Keratinocyte (primary cell): ENCODE results near the gene HCRT. TPM values are rescaled to one million over a fixed set of nuclear protein-coding genes. Genes with fewer than 3 reads are reported as not detected.

ENCODE experiments used
- DNase-seq: peaks from one replicate; pipeline ENCODE4 v3.0.0-alpha.2; 2011; ENCODE audit warnings: low read depth, missing footprints, low spot score
- FAIRE-seq: peaks from 2 replicates; lab custom pipeline; 2011; peaks lifted over from hg19 to GRCh38; lab: Jason Lieb, UNC
- H2AFZ ChIP-seq: 2 replicates; pipeline ENCODE4 v1.6.0; 2012; ENCODE audit warnings: low read length, control low read depth, inconsistent platforms; ENCODE audit not compliant: control insufficient read depth
- H3K27ac ChIP-seq: 2 replicates; pipeline ENCODE4 v1.5.1; 2011; ENCODE audit warnings: low read length; ENCODE audit not compliant: control insufficient read depth, insufficient read depth
- H3K27me3 ChIP-seq: 3 replicates; pipeline ENCODE4 v1.6.0; 2011; ENCODE audit warnings: low read length; ENCODE audit not compliant: control insufficient read depth, insufficient read depth; ENCODE audit errors: extremely low read depth
- H3K36me3 ChIP-seq, 2 experiments: 2 replicates in 1 of 2; 3 replicates in 1 of 2; pipeline ENCODE4 v1.5.1; 2011; ENCODE audit warnings: low read length in 2 of 2, mild to moderate bottlenecking in 1 of 2; ENCODE audit not compliant: control insufficient read depth in 2 of 2, insufficient read depth in 2 of 2; ENCODE audit errors: extremely low read depth in 1 of 2
- H3K4me1 ChIP-seq: 3 replicates; pipeline ENCODE4 v1.5.1; 2011; ENCODE audit warnings: low read length; ENCODE audit not compliant: control insufficient read depth, insufficient read depth; ENCODE audit errors: extremely low read depth
- H3K4me2 ChIP-seq: 3 replicates; pipeline ENCODE4 v1.6.0; 2011; ENCODE audit warnings: low read depth, low read length; ENCODE audit not compliant: control insufficient read depth, insufficient read depth; ENCODE audit errors: extremely low read depth
- H3K4me3 ChIP-seq, 3 experiments: fragments of 200-600 bp in 1 of 3; sonication (generic) in 1 of 3; 2 replicates in 2 of 3; 3 replicates in 1 of 3; pipeline ENCODE4 v1.5.1; 2011 to 2016; ENCODE audit warnings: low read length in 3 of 3, mild to moderate bottlenecking in 3 of 3, control low read depth in 2 of 3, inconsistent platforms in 1 of 3, low read depth in 1 of 3, mixed read lengths in 1 of 3, mixed run types in 1 of 3, moderate library complexity in 1 of 3; ENCODE audit not compliant: control insufficient read depth in 2 of 3, insufficient read depth in 2 of 3; ENCODE audit errors: extremely low read depth in 1 of 3
- H3K79me2 ChIP-seq: 2 replicates; pipeline ENCODE4 v1.6.0; 2012; ENCODE audit warnings: low read length; ENCODE audit not compliant: control insufficient read depth, insufficient read depth
- H3K9ac ChIP-seq: 3 replicates; pipeline ENCODE4 v1.6.0; 2011; ENCODE audit warnings: low read length; ENCODE audit not compliant: control insufficient read depth, insufficient read depth; ENCODE audit errors: extremely low read depth
- H3K9me1 ChIP-seq: 3 replicates; pipeline ENCODE4 v1.6.0; 2011; ENCODE audit warnings: low read length; ENCODE audit not compliant: control insufficient read depth, insufficient read depth; ENCODE audit errors: extremely low read depth
- H3K9me3 ChIP-seq: 2 replicates; pipeline ENCODE4 v1.5.1; 2012; ENCODE audit warnings: low read depth, low read length; ENCODE audit not compliant: control insufficient read depth
- H4K20me1 ChIP-seq: 3 replicates; pipeline ENCODE4 v1.6.0; 2011; ENCODE audit warnings: low read length; ENCODE audit not compliant: control insufficient read depth, insufficient read depth; ENCODE audit errors: extremely low read depth
- CTCF ChIP-seq, 3 experiments: IDR thresholded peaks in 1 of 3; conservative IDR thresholded peaks in 1 of 3; optimal IDR thresholded peaks in 1 of 3; 2 replicates in 2 of 3; 3 replicates in 1 of 3; pipeline versions ENCODE3 to v1.5.1; 2011; ENCODE audit warnings: low read length in 3 of 3, mild to moderate bottlenecking in 3 of 3, moderate library complexity in 2 of 3, control low read depth in 1 of 3, inconsistent platforms in 1 of 3; ENCODE audit not compliant: insufficient read depth in 2 of 3; ENCODE audit errors: extremely low read depth in 1 of 3
- EZH2 ChIP-seq: IDR thresholded peaks from one replicate; pipeline ENCODE4 v1.6.1; 2012; ENCODE audit warnings: inconsistent platforms, mild to moderate bottlenecking, low read length, moderate library complexity
- dilution Hi-C: fragments of 300-500 bp; cut with MboI; formaldehyde crosslinking; loops from one replicate; pipeline ENCODE4 v1.7.0; 2020; ENCODE audit warnings: low sequenced_read_pairs; ENCODE audit not compliant: extremely low pct_ligation_motif_present
- polyA minus RNA-seq, 3 experiments: library from RNA; depleted of rRNA, polyadenylated mRNA; stranded (reverse); fragments of >200 nt; gene quantifications; 1 replicate in 1 of 3; 2 replicates in 1 of 3; 3 replicates in 1 of 3; pipeline ENCODE4 v1.2.3, GENCODE V29; 2011
- polyA plus RNA-seq, 5 experiments: library from polyadenylated mRNA; depleted of rRNA in 3 of 5; stranded (reverse) in 3 of 5; stranded (forward) in 1 of 5; unstranded in 1 of 5; fragments of >200 nt; gene quantifications; 1 replicate in 1 of 5; 2 replicates in 3 of 5; 3 replicates in 1 of 5; pipeline versions ENCODE4 v1.2.1 to v1.2.3, GENCODE V29; 2011 to 2012; ENCODE audit warnings: missing spikeins in 2 of 5, low read depth in 1 of 5, low replicate concordance in 1 of 5

The HCRT gene
- polyA plus RNA-seq (not detected in 3 replicates), polyA minus RNA-seq (not detected in 3 replicates)
- polyA plus RNA-seq (2011; ENCODE audit: low read depth), result not detected
- polyA plus RNA-seq (2011; cell fraction: cytosol; rRNA removed), result not detected in 2 replicates
- polyA plus RNA-seq (2011; cell fraction: nucleus; rRNA removed), result not detected in 2 replicates
- not detected in 2 replicates for polyA plus RNA-seq (2012; ENCODE audit: low replicate concordance)
- polyA minus RNA-seq (2011; cell fraction: cytosol; rRNA and poly(A)+ RNA removed), result not detected
- polyA minus RNA-seq (2011; cell fraction: nucleus; rRNA and poly(A)+ RNA removed), result not detected in 2 replicates

GRCh38 chr17:42184713-42185620, at the start of gene HCRT:
Gene HCRT, minus strand, starts transcription at chr17:42185452. Its CDS starts 87 bp downstream, at chr17:42185365.
- Histone ChIP-seq H3K9ac (no peak within 1 kb of the TSS), H3K27ac (no peak within 1 kb of the TSS), H3K9me3 (no peaks in the 10 kb centered on the region), H3K4me2 (peak within 1 kb of the TSS; percentile 76), H2AFZ (peak within 1 kb of the TSS; percentile 31), H3K79me2 (no peaks in the 10 kb centered on the region), H3K27me3 (peaks cover 50% of the 10 kb centered on the region), H4K20me1 (no peaks in the 10 kb centered on the region), H3K36me3 (no peaks in the 10 kb centered on the region), H3K4me3 (peak within 1 kb of the TSS in 2 of 3 experiments; percentile 40 to 47), H3K4me1 (peaks cover 8% of the 10 kb centered on the region), H3K9me1 (no peaks in the 10 kb centered on the region)
- dilution Hi-C loops, result no loop called here
- TF ChIP-seq CTCF (optimal IDR thresholded peaks at IDR 0.05 in 1 of 3, IDR thresholded peaks at IDR 0.05 in 1 of 3, conservative IDR thresholded peaks at IDR 0.05 in 1 of 3; ENCODE audit: extremely low read depth in 1 of 3, insufficient read depth in 2 of 3, low read length in 3 of 3), result no peak
- no peak for FAIRE-seq
- no peak for DNase-seq

GRCh38 chr17:42233994-42234393, 48.7 kb upstream of the HCRT start:
- dilution Hi-C loops, result no loop called here
- no peaks in the 10 kb centered on the region for H3K79me2 ChIP-seq

More at GRCh38 chr17:42233994-42234393, 48.7 kb upstream of the HCRT start:
- H3K4me3 ChIP-seq, result no peak overlapping the region
- no peaks in the 10 kb centered on the region for H3K9me1 ChIP-seq
- no peaks in the 10 kb centered on the region for H3K27me3 ChIP-seq
- no peak overlapping the region for H3K9ac ChIP-seq
- no peaks in the 10 kb centered on the region for H4K20me1 ChIP-seq
- no peak for TF ChIP-seq CTCF (optimal IDR thresholded peaks at IDR 0.05 in 1 of 3, IDR thresholded peaks at IDR 0.05 in 1 of 3, conservative IDR thresholded peaks at IDR 0.05 in 1 of 3; ENCODE audit: extremely low read depth in 1 of 3, insufficient read depth in 2 of 3, low read length in 3 of 3)
- no peak for TF ChIP-seq EZH2
- H2AFZ ChIP-seq, result no peak overlapping the region
- no peak for DNase-seq
- H3K36me3 ChIP-seq, result no peaks in the 10 kb centered on the region
- no peak overlapping the region for H3K4me2 ChIP-seq
- FAIRE-seq, result no peak
- no peak overlapping the region for H3K27ac ChIP-seq
- H3K4me1 ChIP-seq, result no peaks in the 10 kb centered on the region
- no peaks in the 10 kb centered on the region for H3K9me3 ChIP-seq
